Measurements from ENCODE around the gene RBBP5.

DNA sequence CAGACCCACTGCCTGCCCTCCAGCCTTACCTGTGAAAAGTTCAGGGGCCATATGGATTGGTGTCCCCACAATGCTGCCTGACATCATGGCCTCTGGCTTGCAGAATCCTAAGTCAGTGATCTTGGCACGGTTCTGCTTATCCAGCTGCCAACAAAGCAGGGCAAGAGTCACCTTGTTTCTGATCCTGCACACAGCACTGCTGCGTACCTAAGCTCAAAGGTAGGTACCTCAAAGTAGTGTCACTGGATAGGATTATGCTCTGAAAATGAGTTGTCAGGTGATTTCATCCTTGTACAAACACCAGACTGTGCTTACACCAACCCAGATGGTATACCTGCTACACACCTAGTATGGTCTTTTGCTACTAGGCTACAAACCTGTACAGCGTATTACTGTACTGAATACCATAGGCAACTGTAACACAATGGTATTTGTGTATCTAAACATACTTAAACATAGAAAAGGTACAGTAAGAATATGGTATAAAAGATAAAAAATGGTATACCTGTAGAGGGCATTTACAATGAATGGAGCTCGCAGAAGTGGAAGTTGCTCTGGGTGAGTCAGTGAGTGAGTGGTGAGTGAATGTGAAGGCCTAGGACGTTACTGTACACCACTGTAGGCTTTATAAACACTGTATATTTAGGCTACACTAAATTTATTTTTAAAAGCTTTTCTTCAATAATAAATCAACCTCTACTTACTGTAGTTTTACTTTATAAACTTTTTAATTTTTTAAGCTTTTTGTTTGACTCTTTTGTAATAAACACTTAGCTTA lies 29.1 kb upstream of the RBBP5 start:
- TF ChIP-seq, protein P1, sequence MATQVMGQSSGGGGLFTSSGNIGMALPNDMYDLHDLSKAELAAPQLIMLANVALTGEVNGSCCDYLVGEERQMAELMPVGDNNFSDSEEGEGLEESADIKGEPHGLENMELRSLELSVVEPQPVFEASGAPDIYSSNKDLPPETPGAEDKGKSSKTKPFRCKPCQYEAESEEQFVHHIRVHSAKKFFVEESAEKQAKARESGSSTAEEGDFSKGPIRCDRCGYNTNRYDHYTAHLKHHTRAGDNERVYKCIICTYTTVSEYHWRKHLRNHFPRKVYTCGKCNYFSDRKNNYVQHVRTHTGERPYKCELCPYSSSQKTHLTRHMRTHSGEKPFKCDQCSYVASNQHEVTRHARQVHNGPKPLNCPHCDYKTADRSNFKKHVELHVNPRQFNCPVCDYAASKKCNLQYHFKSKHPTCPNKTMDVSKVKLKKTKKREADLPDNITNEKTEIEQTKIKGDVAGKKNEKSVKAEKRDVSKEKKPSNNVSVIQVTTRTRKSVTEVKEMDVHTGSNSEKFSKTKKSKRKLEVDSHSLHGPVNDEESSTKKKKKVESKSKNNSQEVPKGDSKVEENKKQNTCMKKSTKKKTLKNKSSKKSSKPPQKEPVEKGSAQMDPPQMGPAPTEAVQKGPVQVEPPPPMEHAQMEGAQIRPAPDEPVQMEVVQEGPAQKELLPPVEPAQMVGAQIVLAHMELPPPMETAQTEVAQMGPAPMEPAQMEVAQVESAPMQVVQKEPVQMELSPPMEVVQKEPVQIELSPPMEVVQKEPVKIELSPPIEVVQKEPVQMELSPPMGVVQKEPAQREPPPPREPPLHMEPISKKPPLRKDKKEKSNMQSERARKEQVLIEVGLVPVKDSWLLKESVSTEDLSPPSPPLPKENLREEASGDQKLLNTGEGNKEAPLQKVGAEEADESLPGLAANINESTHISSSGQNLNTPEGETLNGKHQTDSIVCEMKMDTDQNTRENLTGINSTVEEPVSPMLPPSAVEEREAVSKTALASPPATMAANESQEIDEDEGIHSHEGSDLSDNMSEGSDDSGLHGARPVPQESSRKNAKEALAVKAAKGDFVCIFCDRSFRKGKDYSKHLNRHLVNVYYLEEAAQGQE (IDR thresholded peaks at IDR 0.05; ENCODE audit: unreplicated experiment) = no peak
- TF ChIP-seq, protein P2, sequence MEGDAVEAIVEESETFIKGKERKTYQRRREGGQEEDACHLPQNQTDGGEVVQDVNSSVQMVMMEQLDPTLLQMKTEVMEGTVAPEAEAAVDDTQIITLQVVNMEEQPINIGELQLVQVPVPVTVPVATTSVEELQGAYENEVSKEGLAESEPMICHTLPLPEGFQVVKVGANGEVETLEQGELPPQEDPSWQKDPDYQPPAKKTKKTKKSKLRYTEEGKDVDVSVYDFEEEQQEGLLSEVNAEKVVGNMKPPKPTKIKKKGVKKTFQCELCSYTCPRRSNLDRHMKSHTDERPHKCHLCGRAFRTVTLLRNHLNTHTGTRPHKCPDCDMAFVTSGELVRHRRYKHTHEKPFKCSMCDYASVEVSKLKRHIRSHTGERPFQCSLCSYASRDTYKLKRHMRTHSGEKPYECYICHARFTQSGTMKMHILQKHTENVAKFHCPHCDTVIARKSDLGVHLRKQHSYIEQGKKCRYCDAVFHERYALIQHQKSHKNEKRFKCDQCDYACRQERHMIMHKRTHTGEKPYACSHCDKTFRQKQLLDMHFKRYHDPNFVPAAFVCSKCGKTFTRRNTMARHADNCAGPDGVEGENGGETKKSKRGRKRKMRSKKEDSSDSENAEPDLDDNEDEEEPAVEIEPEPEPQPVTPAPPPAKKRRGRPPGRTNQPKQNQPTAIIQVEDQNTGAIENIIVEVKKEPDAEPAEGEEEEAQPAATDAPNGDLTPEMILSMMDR (conservative IDR thresholded peaks at IDR 0.05; ENCODE audit: low read depth in 2 of 2) = no peak
- no peak for TF ChIP-seq EZH2 (IDR thresholded peaks at IDR 0.05; ENCODE audit: low read depth, unreplicated experiment)
